Gastroesophageal sphincter (tissue), 4 donors: Measurements from ENCODE around the gene TM9SF1. TPM values are rescaled to one million over a fixed set of nuclear protein-coding genes. Genes with fewer than 3 reads are reported as not detected.
A peak's percentile ranks its signal among the peaks of the same experiment; 100 is the strongest.

ENCODE experiments used
- ATAC-seq: fragments of 150-250 bp; one replicate; pipeline ENCODE4 v1.9.1; 2016; ENCODE audit warnings: mild to moderate bottlenecking, moderate library complexity
- H3K27ac ChIP-seq, 4 donors: fragments of 200-600 bp; sonication (generic) in 3 of 4; 1 replicate in 3 of 4; 2 replicates in 1 of 4; pipeline ENCODE4 v1.5.1; 2016 to 2019
- H3K27me3 ChIP-seq: fragments of 200-600 bp; sonication (generic); one replicate; pipeline ENCODE4 v1.5.1; 2019
- H3K36me3 ChIP-seq, 2 donors: fragments of 200-600 bp; sonication (generic); one replicate each; pipeline ENCODE4 v1.5.1; 2019; ENCODE audit warnings: control low read depth in 1 of 2
- H3K4me1 ChIP-seq, 3 donors: fragments of 200-600 bp; sonication (generic); 1 replicate in 2 of 3; 2 replicates in 1 of 3; pipeline ENCODE4 v1.5.1; 2016 to 2019; ENCODE audit warnings: control low read depth in 2 of 3
- H3K4me3 ChIP-seq, 2 donors: fragments of 200-600 bp; sonication (generic); one replicate each; pipeline ENCODE4 v1.5.1; 2019; ENCODE audit warnings: mild to moderate bottlenecking in 1 of 2, moderate library complexity in 1 of 2
- H3K9me3 ChIP-seq, 3 donors: fragments of 200-600 bp; sonication (generic); one replicate each; pipeline ENCODE4 v1.5.1; 2017 to 2019; ENCODE audit warnings: control low read depth in 2 of 3
- CTCF ChIP-seq, 4 experiments: fragments of 200-600 bp in 2 of 4; fragments of 450-650 bp in 2 of 4; sonication (generic) in 1 of 4; IDR thresholded peaks; one replicate each; pipeline ENCODE4 v1.5.1; 2017 to 2019; ENCODE audit warnings: antibody characterized with exemption in 4 of 4, mild to moderate bottlenecking in 2 of 4, moderate library complexity in 2 of 4
- EP300 ChIP-seq: sonication (generic); formaldehyde crosslinking; IDR thresholded peaks from one replicate; pipeline ENCODE4 v1.6.1; 2017; ENCODE audit warnings: antibody characterized with exemption, mild to moderate bottlenecking
- POLR2A ChIP-seq, 2 donors: fragments of 450-650 bp; IDR thresholded peaks; one replicate each; pipeline ENCODE4 v1.6.1; 2017; ENCODE audit warnings: antibody characterized with exemption in 2 of 2, mild to moderate bottlenecking in 2 of 2, moderate library complexity in 1 of 2
- POLR2AphosphoS5 ChIP-seq: sonication (generic); formaldehyde crosslinking; IDR thresholded peaks from one replicate; pipeline ENCODE4 v1.6.1; 2017; ENCODE audit warnings: antibody characterized with exemption
- WGBS, 2 donors: methylation state at CpG; one replicate each; pipeline ENCODE4 v1.1.5; 2018; ENCODE audit warnings: low coverage in 1 of 2; 5-methylcytosine and 5-hydroxymethylcytosine counted together
- total RNA-seq, 4 donors: library from RNA; depleted of rRNA; stranded (reverse); fragments of >200 nt; gene quantifications; one replicate each; pipeline ENCODE4 v1.1.0, GENCODE V29; 2016

TM9SF1 gene
- total RNA-seq, 4 donors from 2014 or later: 34.7 to 53.3 (median 45.0) TPM

GRCh38 chr14:24238527-24239037 lies 43.3 kb upstream of the TM9SF1 start:
- 78 to 84% methylated on average over 4 to 5 of the region's 5 CpGs for WGBS, 2 donors
- Histone ChIP-seq H3K27me3 (no peaks in the 10 kb centered on the region), H3K9me3 (no peaks in the 10 kb centered on the region), H3K4me1 (peaks cover 3 to 74% (median 37%) of the 10 kb centered on the region in 3 donors), H3K36me3 (peaks cover 0 to 60% of the 10 kb centered on the region in 2 donors), H3K27ac (peak overlapping the region in 1 of 4 donors; percentile 11), H3K4me3 (no peak overlapping the region)
- no peak for TF ChIP-seq CTCF (IDR thresholded peaks at IDR 0.05)
- TF ChIP-seq POLR2A (IDR thresholded peaks at IDR 0.05): peak in 1 of 2 donors; percentile 7
- no peak for TF ChIP-seq EP300
- ATAC-seq: no peak

GRCh38 chr14:24238123-24238522 lies 42.9 kb upstream of the TM9SF1 start:
- peaks cover 0 to 60% of the 10 kb centered on the region in 2 donors for H3K36me3 ChIP-seq
- H3K4me1 ChIP-seq: peaks cover 6 to 74% (median 39%) of the 10 kb centered on the region in 3 donors
- WGBS, 2 donors: 74 to 77% methylated on average over 3 to 4 of the region's 5 CpGs
- H3K9me3 ChIP-seq: no peaks in the 10 kb centered on the region
- ATAC-seq: no peak
- H3K27me3 ChIP-seq: no peaks in the 10 kb centered on the region
- no peak overlapping the region for H3K4me3 ChIP-seq
- H3K27ac ChIP-seq: no peak overlapping the region
- TF ChIP-seq POLR2AphosphoS5 (no peak), POLR2A (IDR thresholded peaks at IDR 0.05) (no peak), CTCF (IDR thresholded peaks at IDR 0.05) (no peak), EP300 (no peak)

- 80% methylated on average over 1 of the region's 2 CpGs; no CpG with 5 or more reads in 1 of the 2 donors for WGBS, 2 donors
- Histone ChIP-seq H3K4me1 (peaks cover 6 to 74% (median 40%) of the 10 kb centered on the region in 3 donors), H3K9me3 (no peaks in the 10 kb centered on the region), H3K4me3 (no peak overlapping the region), H3K27me3 (no peaks in the 10 kb centered on the region), H3K36me3 (peaks cover 0 to 60% of the 10 kb centered on the region in 2 donors), H3K27ac (peak overlapping the region in 1 of 4 donors; percentile 18)
- TF ChIP-seq EP300 (no peak), CTCF (IDR thresholded peaks at IDR 0.05) (no peak), POLR2A (IDR thresholded peaks at IDR 0.05) (no peak), POLR2AphosphoS5 (no peak)
- ATAC-seq: no peak
Observed at GRCh38 chr14:24237463-24237955, 42.3 kb upstream of the TM9SF1 start.

GRCh38 chr14:24236689-24237462 lies 41.6 kb upstream of the TM9SF1 start:
- Histone ChIP-seq H3K36me3 (peaks cover 0 to 60% of the 10 kb centered on the region in 2 donors), H3K4me3 (no peak overlapping the region)
- TF ChIP-seq POLR2A (IDR thresholded peaks at IDR 0.05) (no peak), EP300 (no peak), CTCF (IDR thresholded peaks at IDR 0.05) (no peak), POLR2AphosphoS5 (no peak)

More at GRCh38 chr14:24236689-24237462, 41.6 kb upstream of the TM9SF1 start:
- Histone ChIP-seq H3K27me3 (no peaks in the 10 kb centered on the region), H3K4me1 (peaks cover 6 to 74% (median 40%) of the 10 kb centered on the region in 3 donors), H3K27ac (peak overlapping the region in 1 of 4 donors; percentile 18), H3K9me3 (no peaks in the 10 kb centered on the region)
- WGBS, 2 donors: 94 to 100% methylated on average over 1 to 2 of the region's 6 CpGs
- ATAC-seq: no peak
